ENCODE results near the gene UNC13B. TPM values are rescaled to one million over a fixed set of nuclear protein-coding genes. Genes with fewer than 3 reads are reported as not detected.

Gene UNC13B
- total and polyA plus RNA-seq, 2 of the 8 experiments (the other 6 are each of a cell fraction or from before 2014, with no cell fraction given): 23.1 to 51.7 TPM

GRCh38 chr9:35177520-35177919 lies 15.7 kb downstream of the UNC13B start:
- no peak overlapping the region for H4K91ac ChIP-seq (replicated peaks; ENCODE audit: insufficient read length, low read length)
- H3K4me2 ChIP-seq (ENCODE audit: insufficient read depth in 1 of 2, low read depth in 2 of 2, low read length in 2 of 2): no peak overlapping the region
- H3K79me1 ChIP-seq (ENCODE audit: low read depth, low read length): no peaks in the 10 kb centered on the region
- no peak overlapping the region for H2AK5ac ChIP-seq (ENCODE audit: low read depth, low read length)
- no peak overlapping the region for H3K23ac ChIP-seq (ENCODE audit: insufficient read length)
- no peak overlapping the region for H3K4me3 ChIP-seq (ENCODE audit: extremely low read depth in 1 of 4, insufficient read depth in 2 of 4, low read depth in 3 of 4, low read length in 4 of 4)
- no peak overlapping the region for H2BK12ac ChIP-seq (ENCODE audit: low read depth, low read length)
- peaks cover 0 to 10% of the 10 kb centered on the region in 2 experiments; a peak in 2 of 4 replicates for H3K79me2 ChIP-seq (ENCODE audit: control insufficient read depth in 1 of 2, insufficient read depth in 2 of 2, low read length in 2 of 2)
- H2BK15ac ChIP-seq (ENCODE audit: low read length): no peak overlapping the region
- no peak overlapping the region for H3K14ac ChIP-seq (ENCODE audit: insufficient read length)
- H2BK5ac ChIP-seq (ENCODE audit: low read depth, low read length): no peak overlapping the region
- H3K4me1 ChIP-seq (replicated peaks in 1 of 4; ENCODE audit: control insufficient read depth in 3 of 4, insufficient read depth in 4 of 4, low read length in 3 of 4): no peaks in the 10 kb centered on the region
- H3K4ac ChIP-seq (replicated peaks; ENCODE audit: insufficient read length, low read depth, low read length): no peak overlapping the region
- no peak overlapping the region for H3K27ac ChIP-seq (ENCODE audit: low read depth, low read length)
- H3K18ac ChIP-seq (ENCODE audit: extremely low read depth, low read length): no peak overlapping the region
- H3K23me2 ChIP-seq (ENCODE audit: low read depth, low read length): no peaks in the 10 kb centered on the region
- FAIRE-seq: no peak
- no peak for DNase-seq (ENCODE audit: low read depth in 1 of 2, low spot score in 2 of 2)
- H2BK120ac ChIP-seq (replicated peaks; ENCODE audit: low read depth, low read length): no peak overlapping the region
- H4K5ac ChIP-seq (ENCODE audit: insufficient read length, low read depth, low read length): no peak overlapping the region
- ChIA-PET CTCF (ENCODE audit: partially characterized antibody) (interaction anchor here (0.6 to 3.1 kb wide), 3 partner anchors 11 to 436 kb away, joined by 3 to 11 read pairs (median 3); no protein-coding TSS in a partner anchor), POLR2A (ENCODE audit: partially characterized antibody) (no interaction called here)
- no peak overlapping the region for H3K9ac ChIP-seq (replicated peaks in 1 of 4; ENCODE audit: extremely low read depth in 1 of 4, low read depth in 3 of 4, low read length in 3 of 4)
- H4K20me1 ChIP-seq (replicated peaks in 1 of 2; ENCODE audit: control insufficient read depth in 1 of 2, insufficient read depth in 2 of 2, low read length in 2 of 2): peaks cover 0 to 1% of the 10 kb centered on the region in 2 experiments
- no peak overlapping the region for H4K8ac ChIP-seq (ENCODE audit: extremely low read depth, insufficient read depth, low read length)
- no peak overlapping the region for H3K56ac ChIP-seq (replicated peaks; ENCODE audit: insufficient read length, low read depth, low read length)
- H3K9me3 ChIP-seq (ENCODE audit: insufficient read depth in 2 of 2, low read depth in 1 of 2, low read length in 1 of 2): peaks cover 6 to 8% of the 10 kb centered on the region in 2 experiments
- H3K36me3 ChIP-seq (ENCODE audit: control insufficient read depth in 2 of 4, insufficient read depth in 4 of 4, low read length in 3 of 4): peaks cover 0 to 3% (median 0%) of the 10 kb centered on the region in 4 experiments; a peak in 1 of 8 replicates
- H3K27me3 ChIP-seq (replicated peaks in 1 of 4; ENCODE audit: control insufficient read depth in 3 of 4, extremely low read depth in 1 of 4, insufficient read depth in 3 of 4, low read length in 3 of 4): no peaks in the 10 kb centered on the region
- H2BK20ac ChIP-seq (ENCODE audit: low read length): no peak overlapping the region
- H2AFZ ChIP-seq (ENCODE audit: low read length): no peak overlapping the region
- TF ChIP-seq JUND (IDR thresholded peaks at IDR 0.05; ENCODE audit: low read length): no peak
- TF ChIP-seq ATF3 (IDR thresholded peaks at IDR 0.05; ENCODE audit: insufficient read depth, low read depth, low read length): no peak
- TF ChIP-seq BACH1 (IDR thresholded peaks at IDR 0.05; ENCODE audit: low read length): no peak
- no peak for TF ChIP-seq ATF2 (IDR thresholded peaks at IDR 0.05; ENCODE audit: low read length)
- no peak for TF ChIP-seq RXRA (IDR thresholded peaks at IDR 0.05; ENCODE audit: insufficient read depth, low read depth, low read length)
- no peak for TF ChIP-seq HDAC2 (IDR thresholded peaks at IDR 0.05; ENCODE audit: borderline replicate concordance in 1 of 2, low read depth in 2 of 2, low read length in 2 of 2)
- TF ChIP-seq SAP30 (IDR thresholded peaks at IDR 0.05; ENCODE audit: insufficient read depth, insufficient replicate concordance, low read length): no peak
- TF ChIP-seq SIX5 (IDR thresholded peaks at IDR 0.05; ENCODE audit: low read depth, low read length): no peak
- no peak for TF ChIP-seq CEBPB (IDR thresholded peaks at IDR 0.05; ENCODE audit: low read depth, low read length)
- TF ChIP-seq KDM5A (IDR thresholded peaks at IDR 0.05; ENCODE audit: low read length): no peak
- no peak for TF ChIP-seq TEAD4 (IDR thresholded peaks at IDR 0.05; ENCODE audit: low read depth, low read length)
